ENCODE measurements around the gene MBTD1.

MBTD1 gene

GRCh38 chr17:51153210-51154072 is 106.4 kb downstream of the MBTD1 start, which contains the start of gene NME1:
Gene NME1 (plus strand): TSS chr17:51153559. CDS start chr17:51155655, 2,096 bp downstream.
- TF ChIP-seq GATA3 (IDR thresholded peaks at IDR 0.05; ENCODE audit: low read depth, low read length) (no peak), GATA2 (IDR thresholded peaks at IDR 0.05; ENCODE audit: low read depth, low read length) (no peak)

- TF ChIP-seq GATA3 (IDR thresholded peaks at IDR 0.05; ENCODE audit: low read depth, low read length): no peak
- TF ChIP-seq GATA2 (IDR thresholded peaks at IDR 0.05; ENCODE audit: low read depth, low read length): no peak
Observed at GRCh38 chr17:51152766-51153209, 107.1 kb downstream of the MBTD1 start.

GRCh38 chr17:51150932-51151331 is 108.9 kb downstream of the MBTD1 start:
- TF ChIP-seq GATA2 (IDR thresholded peaks at IDR 0.05; ENCODE audit: low read depth, low read length) (no peak), GATA3 (IDR thresholded peaks at IDR 0.05; ENCODE audit: low read depth, low read length) (no peak)

- no peak for TF ChIP-seq GATA3 (IDR thresholded peaks at IDR 0.05; ENCODE audit: low read depth, low read length)
- TF ChIP-seq GATA2 (IDR thresholded peaks at IDR 0.05; ENCODE audit: low read depth, low read length): no peak
Observed at GRCh38 chr17:51149163-51149562, 110.7 kb downstream of the MBTD1 start.

- TF ChIP-seq GATA2 (IDR thresholded peaks at IDR 0.05; ENCODE audit: low read depth, low read length): no peak
- no peak for TF ChIP-seq GATA3 (IDR thresholded peaks at IDR 0.05; ENCODE audit: low read depth, low read length)
Observed at GRCh38 chr17:51147650-51148049, 112.2 kb downstream of the MBTD1 start.

- TF ChIP-seq GATA3 (IDR thresholded peaks at IDR 0.05; ENCODE audit: low read depth, low read length) (no peak), GATA2 (IDR thresholded peaks at IDR 0.05; ENCODE audit: low read depth, low read length) (no peak)
Observed at GRCh38 chr17:51144266-51145022, 115.4 kb downstream of the MBTD1 start.

GRCh38 chr17:51142597-51142996 is 117.3 kb downstream of the MBTD1 start:
- TF ChIP-seq GATA3 (IDR thresholded peaks at IDR 0.05; ENCODE audit: low read depth, low read length): no peak

GRCh38 chr17:51135956-51136355 is 123.9 kb downstream of the MBTD1 start:
- TF ChIP-seq GATA2 (IDR thresholded peaks at IDR 0.05; ENCODE audit: low read depth, low read length): no peak
- TF ChIP-seq GATA3 (IDR thresholded peaks at IDR 0.05; ENCODE audit: low read depth, low read length): no peak

GRCh38 chr17:51133365-51133764 is 126.5 kb downstream of the MBTD1 start:
- TF ChIP-seq GATA3 (IDR thresholded peaks at IDR 0.05; ENCODE audit: low read depth, low read length) (no peak), GATA2 (IDR thresholded peaks at IDR 0.05; ENCODE audit: low read depth, low read length) (no peak)

GRCh38 chr17:51132964-51133319 is 126.9 kb downstream of the MBTD1 start:
- no peak for TF ChIP-seq GATA3 (IDR thresholded peaks at IDR 0.05; ENCODE audit: low read depth, low read length)
- TF ChIP-seq GATA2 (IDR thresholded peaks at IDR 0.05; ENCODE audit: low read depth, low read length): no peak

GRCh38 chr17:51128076-51128475 is 131.8 kb downstream of the MBTD1 start:
- TF ChIP-seq GATA2 (IDR thresholded peaks at IDR 0.05; ENCODE audit: low read depth, low read length) (no peak), GATA3 (IDR thresholded peaks at IDR 0.05; ENCODE audit: low read depth, low read length) (no peak)

Data from SH-SY5Y (cell line).